ENCODE data around the gene OR6C1. TPM values are rescaled to one million over a fixed set of nuclear protein-coding genes. Genes with fewer than 3 reads are reported as not detected.
"Not testable (repeated sequence)": the region's sequence is repeated elsewhere in the genome, so short reads cannot be mapped to it uniquely, and the experiment has no call there.

The OR6C1 gene
- total RNA-seq, 2 donors from 2014 or later = not detected

DNA sequence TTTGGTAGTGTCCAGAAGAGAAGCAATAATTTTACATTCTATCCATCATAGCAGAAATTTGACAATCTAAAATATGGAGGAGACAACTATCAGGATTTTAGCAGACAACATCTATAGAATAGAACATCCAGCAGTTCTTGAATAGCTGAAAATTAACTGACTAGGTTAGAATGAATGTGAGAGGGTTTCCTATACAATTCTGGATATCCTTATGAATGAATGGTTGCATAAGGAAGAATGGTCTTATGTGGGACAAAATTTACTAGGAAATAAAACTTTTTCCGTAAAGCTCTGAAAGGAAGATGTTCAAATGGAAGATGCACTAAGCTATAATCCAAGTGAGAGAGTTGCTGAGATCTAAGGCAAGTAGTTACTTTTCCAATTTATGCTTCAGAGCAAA lies 16.3 kb downstream of the OR6C1 start, which contains the start of gene OR6C3:
Gene OR6C3 (plus strand): TSS at position 301 of the 400 bp plus-strand sequence. CDS start 955 bp downstream, outside the sequence.
- Histone ChIP-seq H3K9me3 (no peaks in the 10 kb centered on the region), H3K27me3 (no peaks in the 10 kb centered on the region), H3K4me3 (no peak within 1 kb of the TSS), H3K36me3 (no peaks in the 10 kb centered on the region), H3K27ac (no peak within 1 kb of the TSS), H3K4me1 (no peaks in the 10 kb centered on the region)
- DNase-seq (ENCODE audit: low spot score) = no peak
- TF ChIP-seq, protein P1, sequence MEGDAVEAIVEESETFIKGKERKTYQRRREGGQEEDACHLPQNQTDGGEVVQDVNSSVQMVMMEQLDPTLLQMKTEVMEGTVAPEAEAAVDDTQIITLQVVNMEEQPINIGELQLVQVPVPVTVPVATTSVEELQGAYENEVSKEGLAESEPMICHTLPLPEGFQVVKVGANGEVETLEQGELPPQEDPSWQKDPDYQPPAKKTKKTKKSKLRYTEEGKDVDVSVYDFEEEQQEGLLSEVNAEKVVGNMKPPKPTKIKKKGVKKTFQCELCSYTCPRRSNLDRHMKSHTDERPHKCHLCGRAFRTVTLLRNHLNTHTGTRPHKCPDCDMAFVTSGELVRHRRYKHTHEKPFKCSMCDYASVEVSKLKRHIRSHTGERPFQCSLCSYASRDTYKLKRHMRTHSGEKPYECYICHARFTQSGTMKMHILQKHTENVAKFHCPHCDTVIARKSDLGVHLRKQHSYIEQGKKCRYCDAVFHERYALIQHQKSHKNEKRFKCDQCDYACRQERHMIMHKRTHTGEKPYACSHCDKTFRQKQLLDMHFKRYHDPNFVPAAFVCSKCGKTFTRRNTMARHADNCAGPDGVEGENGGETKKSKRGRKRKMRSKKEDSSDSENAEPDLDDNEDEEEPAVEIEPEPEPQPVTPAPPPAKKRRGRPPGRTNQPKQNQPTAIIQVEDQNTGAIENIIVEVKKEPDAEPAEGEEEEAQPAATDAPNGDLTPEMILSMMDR (IDR thresholded peaks at IDR 0.05) = no peak

- no peak overlapping the region for H3K4me3 ChIP-seq
- no peaks in the 10 kb centered on the region for H3K4me1 ChIP-seq
- TF ChIP-seq, protein P1 (IDR thresholded peaks at IDR 0.05) = no peak
- no peaks in the 10 kb centered on the region for H3K27me3 ChIP-seq
- H3K27ac ChIP-seq = no peak overlapping the region
- H3K36me3 ChIP-seq = no peaks in the 10 kb centered on the region
- no peak for DNase-seq (ENCODE audit: low spot score)
- H3K9me3 ChIP-seq = no peaks in the 10 kb centered on the region
Measured at GRCh38 chr12:55336002-55336401, 21.9 kb downstream of the OR6C1 start.

DNA sequence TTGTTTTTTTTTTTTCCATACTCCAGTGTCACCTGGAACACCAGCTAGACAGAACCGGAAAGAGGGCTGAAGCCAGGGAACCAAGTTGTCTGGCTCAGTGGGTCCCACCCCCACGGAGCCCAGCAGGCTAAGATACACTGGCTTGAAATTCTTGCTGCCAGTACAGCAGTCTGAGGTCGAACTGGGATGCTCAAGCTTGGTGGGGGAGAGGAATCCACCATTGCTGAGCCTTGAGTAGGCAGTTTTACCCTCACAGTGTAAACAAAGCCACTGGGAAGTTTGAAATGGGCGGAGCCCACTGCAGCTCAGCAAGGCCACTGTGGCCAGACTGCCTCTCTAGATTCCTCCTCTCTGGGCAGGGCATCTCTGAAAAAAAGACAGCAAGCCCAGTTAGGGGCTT lies 41.2 kb downstream of the OR6C1 start:
- not testable (repeated sequence) for H3K4me1 ChIP-seq; H3K36me3 ChIP-seq; H3K27me3 ChIP-seq; H3K4me3 ChIP-seq; H3K27ac ChIP-seq; DNase-seq (ENCODE audit: low spot score); H3K9me3 ChIP-seq

GRCh38 chr12:55362675-55363074 lies 48.5 kb downstream of the OR6C1 start, which contains the start of gene OR6C75:
Gene OR6C75 (plus strand): TSS chr12:55362975. CDS start chr12:55365111, 2,136 bp downstream.
- TF ChIP-seq, protein P1 (IDR thresholded peaks at IDR 0.05) = no peak
- H3K4me3 ChIP-seq = no peak within 1 kb of the TSS
- H3K36me3 ChIP-seq = no peaks in the 10 kb centered on the region
- DNase-seq (ENCODE audit: low spot score) = no peak
- no peaks in the 10 kb centered on the region for H3K27me3 ChIP-seq
- H3K27ac ChIP-seq = no peak within 1 kb of the TSS
- H3K4me1 ChIP-seq = no peaks in the 10 kb centered on the region
- H3K9me3 ChIP-seq = no peaks in the 10 kb centered on the region

- Histone ChIP-seq H3K27ac (no peak overlapping the region), H3K9me3 (no peaks in the 10 kb centered on the region), H3K4me1 (no peaks in the 10 kb centered on the region), H3K36me3 (no peaks in the 10 kb centered on the region), H3K4me3 (no peak overlapping the region), H3K27me3 (no peaks in the 10 kb centered on the region)
- TF ChIP-seq, protein P1 (IDR thresholded peaks at IDR 0.05) = no peak
- DNase-seq (ENCODE audit: low spot score) = no peak
Measured at GRCh38 chr12:55365086-55365485, 50.9 kb downstream of the OR6C1 start.

Other genes starting within 250 kb of the OR6C1 start
- not detected for gene OR9K2, start 187.9 kb upstream of the OR6C1 start, total RNA-seq
- gene OR10A7, start 93.3 kb upstream of the OR6C1 start, total RNA-seq = not detected
- gene OR6C74, start 69.7 kb upstream of the OR6C1 start, total RNA-seq = not detected
- gene OR6C6, start 17.8 kb upstream of the OR6C1 start, total RNA-seq = not detected
- not detected for gene OR6C3, start 16.4 kb downstream of the OR6C1 start, total RNA-seq
- gene OR6C75, start 48.6 kb downstream of the OR6C1 start, total RNA-seq = not detected
- gene OR6C65, start 86.2 kb downstream of the OR6C1 start, total RNA-seq = not detected
- gene OR6C76, start 111.9 kb downstream of the OR6C1 start, total RNA-seq = not detected
- gene OR6C2, start 129.7 kb downstream of the OR6C1 start, total RNA-seq = not detected
- not detected for gene OR6C70, start 155.8 kb downstream of the OR6C1 start, total RNA-seq
- gene OR6C68, start 178.0 kb downstream of the OR6C1 start, total RNA-seq = not detected
- gene OR6C4, start 235.3 kb downstream of the OR6C1 start, total RNA-seq = not detected

All from right atrium auricular region (tissue), 2 donors.